GM12878 (cell line): ENCODE results near the gene ETV6. TPM values are rescaled to one million over a fixed set of nuclear protein-coding genes. Genes with fewer than 3 reads are reported as not detected.
A peak's percentile ranks its signal among the peaks of the same experiment; 100 is the strongest.

Experiments
- ATF3 ChIP-seq: IDR thresholded peaks from 2 replicates; pipeline ENCODE4 v1.6.1; 2011; ENCODE audit warnings: low read depth, mild to moderate bottlenecking, low read length, moderate library complexity, borderline replicate concordance; ENCODE audit errors: extremely low read depth
- ATF7 ChIP-seq: fragments of 450-650 bp; IDR thresholded peaks from 2 replicates; pipeline ENCODE4 v1.6.1; 2016; ENCODE audit warnings: low read depth, mild to moderate bottlenecking
- CBX5 ChIP-seq: sonication (generic); IDR thresholded peaks from 2 replicates; pipeline ENCODE4 v1.6.1; 2016; ENCODE audit warnings: low read depth, moderate library complexity, mild to moderate bottlenecking, inconsistent platforms
- CREB1 ChIP-seq: IDR thresholded peaks from 2 replicates; pipeline ENCODE4 v1.6.1; 2012; ENCODE audit warnings: low read depth, mild to moderate bottlenecking, inconsistent platforms
- DPF2 ChIP-seq: fragments of 450-650 bp; IDR thresholded peaks from 2 replicates; pipeline ENCODE4 v1.6.1; 2017; ENCODE audit warnings: mild to moderate bottlenecking
- ELK1 ChIP-seq: IDR thresholded peaks from 2 replicates; pipeline ENCODE4 v1.6.1; 2012; ENCODE audit warnings: low read depth, low read length, improper control_type of control experiment
- HDAC2 ChIP-seq: fragments of 200-600 bp; sonication (generic); IDR thresholded peaks from 2 replicates; pipeline ENCODE4 v1.6.1; 2017
- IKZF2 ChIP-seq, 2 experiments: fragments of 450-650 bp; IDR thresholded peaks; 2 replicates each; pipeline ENCODE4 v1.6.1; 2017; ENCODE audit warnings: mild to moderate bottlenecking in 2 of 2, moderate library complexity in 2 of 2
- NKRF ChIP-seq: fragments of 450-650 bp; conservative IDR thresholded peaks from 2 replicates; pipeline ENCODE4 v1.6.1; 2017; ENCODE audit warnings: mild to moderate bottlenecking, moderate library complexity
- PAX5 ChIP-seq: IDR thresholded peaks from 2 replicates; pipeline ENCODE4 v1.6.1; 2011; ENCODE audit warnings: low read depth, low read length, borderline replicate concordance
- POU2F2 ChIP-seq: IDR thresholded peaks from 3 replicates; pipeline ENCODE4 v1.6.1; 2011; ENCODE audit warnings: low read depth, mild to moderate bottlenecking, low read length, borderline replicate concordance
- RAD51 ChIP-seq: fragments of 450-650 bp; IDR thresholded peaks from 2 replicates; pipeline ENCODE4 v1.6.1; 2016; ENCODE audit warnings: moderate library complexity, mild to moderate bottlenecking, inconsistent platforms
- RBBP5 ChIP-seq: fragments of 200-600 bp; sonication (generic); conservative IDR thresholded peaks from 2 replicates; pipeline ENCODE4 v1.6.1; 2016
- SIX5 ChIP-seq: IDR thresholded peaks from 2 replicates; pipeline ENCODE4 v1.6.1; 2011; ENCODE audit warnings: mild to moderate bottlenecking, low read depth, low read length, moderate library complexity; ENCODE audit not compliant: severe bottlenecking
- STAT1 ChIP-seq: fragments of 450-650 bp; conservative IDR thresholded peaks from 2 replicates; pipeline ENCODE4 v1.6.1; 2014; ENCODE audit warnings: antibody characterized with exemption, mild to moderate bottlenecking
- ZNF622 ChIP-seq: fragments of 450-650 bp; IDR thresholded peaks from 2 replicates; pipeline ENCODE4 v1.6.1; 2017; ENCODE audit warnings: mild to moderate bottlenecking, inconsistent platforms
- polyA plus RNA-seq, 11 experiments: library from polyadenylated mRNA; depleted of rRNA in 4 of 11; unstranded in 6 of 11; stranded (reverse) in 5 of 11; fragments of >200 nt; fragmentation: Nextera tagmentation in 4 of 11; fragmentation: Illumina TruSeq in 1 of 11; extraction: Ambion mirVana in 4 of 11; extraction: Trizol in 1 of 11; gene quantifications; 1 replicate in 1 of 11; 2 replicates in 10 of 11; pipeline versions ENCODE4 v1.2.1 to v1.2.3, GENCODE V29; 2011 to 2016; ENCODE audit warnings: inconsistent platforms in 2 of 11, missing spikeins in 2 of 11, low read depth in 1 of 11
- total RNA-seq, 4 experiments: library from RNA; depleted of rRNA in 3 of 4; stranded (reverse); fragments of >200 nt in 3 of 4; fragmentation: Illumina TruSeq in 1 of 4; extraction: Trizol in 1 of 4; gene quantifications; 2 replicates each; pipeline versions ENCODE4 v1.2.1 to v1.2.3, GENCODE V29; 2013 to 2021
- TF ChIP-seq, protein P1 (sequence below): fragments of 450-650 bp; IDR thresholded peaks from 2 replicates; pipeline ENCODE4 v1.6.1; 2018; ENCODE audit warnings: mild to moderate bottlenecking, low read depth, moderate library complexity; ENCODE audit not compliant: partially characterized antibody
- TF ChIP-seq, protein P2 (sequence below): fragments of 450-650 bp; IDR thresholded peaks from 2 replicates; pipeline ENCODE4 v1.6.1; 2017; ENCODE audit warnings: mild to moderate bottlenecking, moderate library complexity
- TF ChIP-seq, protein P3 (sequence below): fragments of 450-650 bp; IDR thresholded peaks from 2 replicates; pipeline ENCODE4 v1.6.1; 2016; ENCODE audit warnings: mild to moderate bottlenecking

The ETV6 gene
- total and polyA plus RNA-seq, 10 of the 15 experiments (the other 5 are each of a cell fraction or from before 2014, with no cell fraction given), result 6.6 to 74.8 (median 24.6) TPM

DNA sequence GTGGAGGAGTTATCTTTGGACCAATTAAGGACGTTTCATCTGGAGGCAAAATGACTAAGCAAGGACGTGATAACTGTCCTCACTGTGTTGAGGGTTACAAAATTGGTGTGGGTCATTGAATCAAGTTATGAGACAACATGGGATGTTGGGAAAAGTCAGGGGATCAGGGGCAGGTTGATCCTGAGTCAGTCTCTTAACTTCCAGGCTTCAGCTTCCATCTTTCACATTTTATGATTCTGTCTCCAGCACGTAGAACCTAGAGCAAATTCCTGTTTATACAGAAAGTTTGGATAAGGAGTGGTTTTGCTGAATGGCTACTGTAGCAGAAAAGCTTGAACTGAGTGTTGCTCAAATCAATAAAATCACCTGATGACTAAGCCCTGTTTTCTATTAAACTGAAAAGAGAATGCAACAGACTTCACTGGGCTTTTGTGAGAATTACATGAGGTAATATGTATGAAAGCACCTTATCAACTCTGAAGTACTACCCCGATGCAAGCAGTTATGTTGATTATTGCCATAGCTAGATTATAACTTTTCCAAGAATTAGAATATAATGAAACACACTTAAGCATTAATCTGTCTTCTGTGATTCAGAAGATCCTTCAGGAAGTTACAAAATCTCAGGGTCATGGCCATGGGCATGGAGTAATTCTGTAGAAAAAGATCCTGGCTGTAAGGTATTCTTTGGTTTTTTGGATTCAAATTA lies 184.8 kb downstream of the ETV6 start (continued):
- TF ChIP-seq, protein P1, sequence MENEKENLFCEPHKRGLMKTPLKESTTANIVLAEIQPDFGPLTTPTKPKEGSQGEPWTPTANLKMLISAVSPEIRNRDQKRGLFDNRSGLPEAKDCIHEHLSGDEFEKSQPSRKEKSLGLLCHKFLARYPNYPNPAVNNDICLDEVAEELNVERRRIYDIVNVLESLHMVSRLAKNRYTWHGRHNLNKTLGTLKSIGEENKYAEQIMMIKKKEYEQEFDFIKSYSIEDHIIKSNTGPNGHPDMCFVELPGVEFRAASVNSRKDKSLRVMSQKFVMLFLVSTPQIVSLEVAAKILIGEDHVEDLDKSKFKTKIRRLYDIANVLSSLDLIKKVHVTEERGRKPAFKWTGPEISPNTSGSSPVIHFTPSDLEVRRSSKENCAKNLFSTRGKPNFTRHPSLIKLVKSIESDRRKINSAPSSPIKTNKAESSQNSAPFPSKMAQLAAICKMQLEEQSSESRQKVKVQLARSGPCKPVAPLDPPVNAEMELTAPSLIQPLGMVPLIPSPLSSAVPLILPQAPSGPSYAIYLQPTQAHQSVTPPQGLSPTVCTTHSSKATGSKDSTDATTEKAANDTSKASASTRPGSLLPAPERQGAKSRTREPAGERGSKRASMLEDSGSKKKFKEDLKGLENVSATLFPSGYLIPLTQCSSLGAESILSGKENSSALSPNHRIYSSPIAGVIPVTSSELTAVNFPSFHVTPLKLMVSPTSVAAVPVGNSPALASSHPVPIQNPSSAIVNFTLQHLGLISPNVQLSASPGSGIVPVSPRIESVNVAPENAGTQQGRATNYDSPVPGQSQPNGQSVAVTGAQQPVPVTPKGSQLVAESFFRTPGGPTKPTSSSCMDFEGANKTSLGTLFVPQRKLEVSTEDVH, result no peak
- TF ChIP-seq ELK1 (no peak), RAD51 (no peak), ATF3 (no peak), STAT1 (no peak), CREB1 (no peak), POU2F2 (no peak), PAX5 (no peak), ZNF622 (no peak), HDAC2 (no peak), IKZF2 (IDR thresholded peaks at IDR 0.05) (peak in 1 of 2 experiments; percentile 49; a peak in 2 of 4 replicates), RBBP5 (no peak), ATF7 (peak; percentile 40), NKRF (no peak), CBX5 (no peak), SIX5 (no peak), DPF2 (0 out of 2 replicates have a peak, but pooled peaks have one; percentile 24)
- TF ChIP-seq, protein P2, sequence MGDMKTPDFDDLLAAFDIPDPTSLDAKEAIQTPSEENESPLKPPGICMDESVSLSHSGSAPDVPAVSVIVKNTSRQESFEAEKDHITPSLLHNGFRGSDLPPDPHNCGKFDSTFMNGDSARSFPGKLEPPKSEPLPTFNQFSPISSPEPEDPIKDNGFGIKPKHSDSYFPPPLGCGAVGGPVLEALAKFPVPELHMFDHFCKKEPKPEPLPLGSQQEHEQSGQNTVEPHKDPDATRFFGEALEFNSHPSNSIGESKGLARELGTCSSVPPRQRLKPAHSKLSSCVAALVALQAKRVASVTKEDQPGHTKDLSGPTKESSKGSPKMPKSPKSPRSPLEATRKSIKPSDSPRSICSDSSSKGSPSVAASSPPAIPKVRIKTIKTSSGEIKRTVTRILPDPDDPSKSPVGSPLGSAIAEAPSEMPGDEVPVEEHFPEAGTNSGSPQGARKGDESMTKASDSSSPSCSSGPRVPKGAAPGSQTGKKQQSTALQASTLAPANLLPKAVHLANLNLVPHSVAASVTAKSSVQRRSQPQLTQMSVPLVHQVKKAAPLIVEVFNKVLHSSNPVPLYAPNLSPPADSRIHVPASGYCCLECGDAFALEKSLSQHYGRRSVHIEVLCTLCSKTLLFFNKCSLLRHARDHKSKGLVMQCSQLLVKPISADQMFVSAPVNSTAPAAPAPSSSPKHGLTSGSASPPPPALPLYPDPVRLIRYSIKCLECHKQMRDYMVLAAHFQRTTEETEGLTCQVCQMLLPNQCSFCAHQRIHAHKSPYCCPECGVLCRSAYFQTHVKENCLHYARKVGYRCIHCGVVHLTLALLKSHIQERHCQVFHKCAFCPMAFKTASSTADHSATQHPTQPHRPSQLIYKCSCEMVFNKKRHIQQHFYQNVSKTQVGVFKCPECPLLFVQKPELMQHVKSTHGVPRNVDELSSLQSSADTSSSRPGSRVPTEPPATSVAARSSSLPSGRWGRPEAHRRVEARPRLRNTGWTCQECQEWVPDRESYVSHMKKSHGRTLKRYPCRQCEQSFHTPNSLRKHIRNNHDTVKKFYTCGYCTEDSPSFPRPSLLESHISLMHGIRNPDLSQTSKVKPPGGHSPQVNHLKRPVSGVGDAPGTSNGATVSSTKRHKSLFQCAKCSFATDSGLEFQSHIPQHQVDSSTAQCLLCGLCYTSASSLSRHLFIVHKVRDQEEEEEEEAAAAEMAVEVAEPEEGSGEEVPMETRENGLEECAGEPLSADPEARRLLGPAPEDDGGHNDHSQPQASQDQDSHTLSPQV, result no peak
- TF ChIP-seq, protein P3, sequence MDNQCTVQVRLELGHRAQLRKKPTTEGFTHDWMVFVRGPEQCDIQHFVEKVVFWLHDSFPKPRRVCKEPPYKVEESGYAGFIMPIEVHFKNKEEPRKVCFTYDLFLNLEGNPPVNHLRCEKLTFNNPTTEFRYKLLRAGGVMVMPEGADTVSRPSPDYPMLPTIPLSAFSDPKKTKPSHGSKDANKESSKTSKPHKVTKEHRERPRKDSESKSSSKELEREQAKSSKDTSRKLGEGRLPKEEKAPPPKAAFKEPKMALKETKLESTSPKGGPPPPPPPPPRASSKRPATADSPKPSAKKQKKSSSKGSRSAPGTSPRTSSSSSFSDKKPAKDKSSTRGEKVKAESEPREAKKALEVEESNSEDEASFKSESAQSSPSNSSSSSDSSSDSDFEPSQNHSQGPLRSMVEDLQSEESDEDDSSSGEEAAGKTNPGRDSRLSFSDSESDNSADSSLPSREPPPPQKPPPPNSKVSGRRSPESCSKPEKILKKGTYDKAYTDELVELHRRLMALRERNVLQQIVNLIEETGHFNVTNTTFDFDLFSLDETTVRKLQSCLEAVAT, result no peak
